ENCODE measurements around the gene GRK5. TPM values are rescaled to one million over a fixed set of nuclear protein-coding genes. Genes with fewer than 3 reads are reported as not detected.

The GRK5 gene
- total and polyA plus RNA-seq, 9 of the 15 experiments (the other 6 are each of a cell fraction or from before 2014, with no cell fraction given) = 0.46 to 0.83 (median 0.67) TPM; not detected in 2

DNA sequence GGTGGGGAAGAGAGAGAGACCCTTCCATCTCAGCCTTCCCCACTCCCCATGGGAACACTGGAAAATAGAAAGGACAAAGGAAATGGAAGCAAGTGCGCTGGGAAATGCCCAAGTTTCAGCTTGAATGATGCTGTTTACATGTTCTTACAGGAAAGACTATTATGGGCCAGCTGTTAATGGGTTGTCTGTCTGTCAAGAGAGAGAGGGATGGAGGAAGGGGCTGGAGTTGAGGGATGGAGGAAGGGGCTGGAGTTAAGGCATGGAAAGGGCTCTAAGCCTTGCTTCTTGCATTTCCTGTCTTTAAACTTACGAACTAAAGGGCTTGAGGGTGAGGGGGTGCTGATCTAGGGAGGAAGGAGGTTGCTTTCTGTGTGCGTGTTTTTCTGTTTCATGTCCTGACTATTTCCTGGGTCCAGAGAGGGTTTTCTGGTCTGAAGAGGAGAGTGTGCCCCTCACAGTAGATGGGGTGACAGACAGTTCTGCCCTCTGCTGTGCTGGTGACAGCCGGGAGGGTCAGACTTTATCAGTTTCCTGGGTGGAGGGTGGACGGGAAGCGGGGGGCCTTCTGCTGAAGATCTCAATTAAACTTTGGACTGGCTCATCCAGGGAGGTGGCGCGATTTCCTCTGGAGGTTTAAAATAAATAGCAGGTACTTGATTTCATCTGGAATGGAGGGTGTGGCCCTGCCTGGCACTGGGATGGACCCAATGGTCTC is 30.5 kb downstream of the GRK5 start (continued):
- TF ChIP-seq, protein P1, sequence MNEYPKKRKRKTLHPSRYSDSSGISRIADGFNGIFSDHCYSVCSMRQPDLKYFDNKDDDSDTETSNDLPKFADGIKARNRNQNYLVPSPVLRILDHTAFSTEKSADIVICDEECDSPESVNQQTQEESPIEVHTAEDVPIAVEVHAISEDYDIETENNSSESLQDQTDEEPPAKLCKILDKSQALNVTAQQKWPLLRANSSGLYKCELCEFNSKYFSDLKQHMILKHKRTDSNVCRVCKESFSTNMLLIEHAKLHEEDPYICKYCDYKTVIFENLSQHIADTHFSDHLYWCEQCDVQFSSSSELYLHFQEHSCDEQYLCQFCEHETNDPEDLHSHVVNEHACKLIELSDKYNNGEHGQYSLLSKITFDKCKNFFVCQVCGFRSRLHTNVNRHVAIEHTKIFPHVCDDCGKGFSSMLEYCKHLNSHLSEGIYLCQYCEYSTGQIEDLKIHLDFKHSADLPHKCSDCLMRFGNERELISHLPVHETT (CRISPR knock-in tag; conservative IDR thresholded peaks at IDR 0.05 in 1 of 2, IDR thresholded peaks at IDR 0.05 in 1 of 2) = no peak
- TF ChIP-seq, protein P2, sequence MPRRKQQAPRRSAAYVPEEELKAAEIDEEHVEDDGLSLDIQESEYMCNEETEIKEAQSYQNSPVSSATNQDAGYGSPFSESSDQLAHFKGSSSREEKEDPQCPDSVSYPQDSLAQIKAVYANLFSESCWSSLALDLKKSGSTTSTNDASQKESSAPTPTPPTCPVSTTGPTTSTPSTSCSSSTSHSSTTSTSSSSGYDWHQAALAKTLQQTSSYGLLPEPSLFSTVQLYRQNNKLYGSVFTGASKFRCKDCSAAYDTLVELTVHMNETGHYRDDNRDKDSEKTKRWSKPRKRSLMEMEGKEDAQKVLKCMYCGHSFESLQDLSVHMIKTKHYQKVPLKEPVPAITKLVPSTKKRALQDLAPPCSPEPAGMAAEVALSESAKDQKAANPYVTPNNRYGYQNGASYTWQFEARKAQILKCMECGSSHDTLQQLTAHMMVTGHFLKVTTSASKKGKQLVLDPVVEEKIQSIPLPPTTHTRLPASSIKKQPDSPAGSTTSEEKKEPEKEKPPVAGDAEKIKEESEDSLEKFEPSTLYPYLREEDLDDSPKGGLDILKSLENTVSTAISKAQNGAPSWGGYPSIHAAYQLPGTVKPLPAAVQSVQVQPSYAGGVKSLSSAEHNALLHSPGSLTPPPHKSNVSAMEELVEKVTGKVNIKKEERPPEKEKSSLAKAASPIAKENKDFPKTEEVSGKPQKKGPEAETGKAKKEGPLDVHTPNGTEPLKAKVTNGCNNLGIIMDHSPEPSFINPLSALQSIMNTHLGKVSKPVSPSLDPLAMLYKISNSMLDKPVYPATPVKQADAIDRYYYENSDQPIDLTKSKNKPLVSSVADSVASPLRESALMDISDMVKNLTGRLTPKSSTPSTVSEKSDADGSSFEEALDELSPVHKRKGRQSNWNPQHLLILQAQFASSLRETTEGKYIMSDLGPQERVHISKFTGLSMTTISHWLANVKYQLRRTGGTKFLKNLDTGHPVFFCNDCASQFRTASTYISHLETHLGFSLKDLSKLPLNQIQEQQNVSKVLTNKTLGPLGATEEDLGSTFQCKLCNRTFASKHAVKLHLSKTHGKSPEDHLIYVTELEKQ (CRISPR knock-in tag; IDR thresholded peaks at IDR 0.05) = no peak
- TF ChIP-seq RHOXF2B (CRISPR knock-in tag; conservative IDR thresholded peaks at IDR 0.05) (no peak), RNF219 (CRISPR knock-in tag; IDR thresholded peaks at IDR 0.05) (no peak), DACH1 (IDR thresholded peaks at IDR 0.05; ENCODE audit: partially characterized antibody) (no peak), MED1 (CRISPR knock-in tag; IDR thresholded peaks at IDR 0.05; ENCODE audit: borderline replicate concordance) (no peak)

Measured in K562 (cell line).